Measurements from ENCODE around the gene BCL2L1.

The BCL2L1 gene

GRCh38 chr20:31691646-31692275 lies 30.9 kb downstream of the BCL2L1 start:
- no peak for DNase-seq (ENCODE audit: low spot score)

GRCh38 chr20:31690124-31690666 lies 32.5 kb downstream of the BCL2L1 start:
- no peak for DNase-seq (ENCODE audit: low spot score)

- DNase-seq (ENCODE audit: low spot score) = no peak
Observed at GRCh38 chr20:31689141-31689540, 33.5 kb downstream of the BCL2L1 start.

DNA sequence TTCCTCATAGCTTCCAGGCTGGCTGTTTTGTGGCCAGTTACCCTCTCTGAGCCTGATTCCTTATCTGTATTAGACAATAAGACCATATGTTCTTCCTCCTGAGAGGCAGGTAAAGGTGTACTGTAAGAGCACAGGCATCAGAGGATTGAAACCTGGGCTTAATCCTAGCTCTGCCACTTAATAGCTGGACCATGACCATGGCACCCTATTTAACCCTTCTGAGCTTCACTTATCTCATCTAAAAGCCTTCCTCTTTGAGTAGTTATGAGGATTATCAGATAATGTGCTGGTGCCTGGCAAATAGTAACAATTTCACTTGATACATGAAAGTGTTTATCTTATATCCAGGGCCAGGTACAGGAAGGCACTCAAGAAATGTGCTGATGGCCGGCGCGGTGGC lies 34.9 kb downstream of the BCL2L1 start:
- no peak for DNase-seq (ENCODE audit: low spot score)

DNA sequence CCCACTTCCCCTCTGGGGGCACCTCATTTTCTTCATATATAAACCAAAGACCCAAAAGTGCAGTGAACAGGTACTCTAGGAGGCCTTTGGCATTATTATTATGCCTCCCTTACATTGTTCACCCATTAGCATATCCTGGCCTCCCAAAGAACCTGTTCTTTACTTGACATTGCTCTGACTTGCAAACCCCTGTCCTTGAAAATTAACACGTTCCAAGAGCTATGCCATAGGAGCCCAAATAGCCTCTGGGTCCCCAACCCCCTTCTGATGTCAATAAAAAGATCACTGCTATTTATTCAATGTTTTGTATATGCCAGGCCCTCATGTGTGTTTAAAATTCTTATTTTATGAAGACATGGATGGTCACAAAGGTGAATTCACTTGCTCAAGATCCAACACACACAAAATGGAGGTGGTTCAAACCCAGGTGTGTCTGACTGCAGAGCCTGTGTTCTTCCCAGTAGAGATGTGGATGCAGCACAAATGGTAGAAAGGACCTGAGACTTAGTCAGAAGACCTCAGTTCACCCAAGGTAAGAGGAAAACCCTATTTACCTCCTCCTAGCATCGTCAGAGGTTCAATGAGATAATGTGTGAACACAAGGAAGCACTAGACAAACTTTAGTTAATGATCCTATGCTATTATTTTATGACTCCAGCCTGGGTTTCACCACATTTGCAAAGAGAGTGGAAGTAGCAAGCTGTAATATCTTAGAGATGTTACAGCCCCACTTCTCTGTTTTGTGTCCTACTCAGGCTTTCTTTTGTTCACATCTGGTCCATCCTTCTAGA lies 36.6 kb downstream of the BCL2L1 start:
- DNase-seq (ENCODE audit: low spot score) = no peak

DNA sequence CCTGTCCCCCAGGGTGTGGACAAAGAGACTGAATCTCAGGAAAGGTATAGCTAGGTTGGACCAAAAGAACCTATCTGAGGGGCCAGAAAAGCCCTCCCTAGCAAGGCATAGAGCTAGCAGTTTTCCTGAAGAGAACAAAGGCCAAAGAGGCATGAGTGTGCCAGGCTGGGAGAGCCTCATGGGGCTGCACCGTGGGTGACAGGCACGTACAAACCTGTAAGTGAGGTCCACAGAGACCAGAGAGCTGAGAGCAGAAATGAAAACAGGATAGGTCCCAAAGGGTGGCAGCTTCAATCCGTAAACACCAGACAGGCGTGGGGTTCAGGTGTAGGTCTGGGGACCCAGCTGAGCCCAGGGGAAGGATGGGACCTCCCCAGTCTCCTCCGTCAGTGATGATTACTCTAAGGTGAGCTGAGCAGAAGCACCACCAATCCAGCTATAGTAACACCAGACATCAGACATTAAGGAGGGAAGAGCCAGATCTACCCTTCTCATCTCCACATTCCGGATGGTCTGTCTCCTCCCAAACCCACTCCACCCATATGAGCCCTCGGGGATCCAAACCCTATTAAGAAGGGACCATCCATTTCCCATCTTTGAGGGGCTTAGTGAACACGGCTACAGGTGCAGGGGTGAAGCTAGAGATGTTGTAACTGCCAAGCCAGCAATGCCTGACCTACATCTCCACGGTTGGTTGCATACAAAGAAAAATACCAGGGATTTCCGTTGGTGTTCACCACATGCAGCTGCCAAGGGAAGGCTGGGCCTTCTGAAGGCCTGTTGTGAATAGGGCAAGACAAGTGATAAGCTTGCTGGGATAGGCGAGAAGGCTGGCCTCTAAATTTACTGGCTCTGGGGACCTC lies 38.3 kb downstream of the BCL2L1 start:
- no peak for DNase-seq (ENCODE audit: low spot score)

- no peak for DNase-seq (ENCODE audit: low spot score)
Observed at GRCh38 chr20:31682927-31683326, 39.7 kb downstream of the BCL2L1 start.

- DNase-seq (ENCODE audit: low spot score) = no peak
Observed at GRCh38 chr20:31682352-31682751, 40.3 kb downstream of the BCL2L1 start.

DNA sequence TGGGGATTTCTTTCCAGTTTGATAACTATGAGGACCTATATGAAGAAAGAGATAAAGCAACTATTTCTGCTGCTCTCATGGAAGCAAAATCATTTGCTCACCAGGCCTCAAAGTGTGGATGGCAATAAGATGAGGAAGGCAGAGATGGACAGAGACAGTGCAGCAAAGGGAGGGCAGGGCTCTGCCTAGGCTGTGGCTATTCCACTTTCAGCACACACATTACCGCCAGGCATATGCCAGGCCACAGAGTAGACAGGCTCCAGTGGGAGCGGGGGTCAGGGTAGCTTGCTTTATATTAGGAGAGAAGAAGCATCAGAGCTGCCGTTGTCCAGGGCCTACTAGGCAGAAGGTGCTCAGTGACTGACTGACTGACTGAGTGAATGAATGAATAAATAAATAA lies 40.9 kb downstream of the BCL2L1 start:
- no peak for DNase-seq (ENCODE audit: low spot score)

DNA sequence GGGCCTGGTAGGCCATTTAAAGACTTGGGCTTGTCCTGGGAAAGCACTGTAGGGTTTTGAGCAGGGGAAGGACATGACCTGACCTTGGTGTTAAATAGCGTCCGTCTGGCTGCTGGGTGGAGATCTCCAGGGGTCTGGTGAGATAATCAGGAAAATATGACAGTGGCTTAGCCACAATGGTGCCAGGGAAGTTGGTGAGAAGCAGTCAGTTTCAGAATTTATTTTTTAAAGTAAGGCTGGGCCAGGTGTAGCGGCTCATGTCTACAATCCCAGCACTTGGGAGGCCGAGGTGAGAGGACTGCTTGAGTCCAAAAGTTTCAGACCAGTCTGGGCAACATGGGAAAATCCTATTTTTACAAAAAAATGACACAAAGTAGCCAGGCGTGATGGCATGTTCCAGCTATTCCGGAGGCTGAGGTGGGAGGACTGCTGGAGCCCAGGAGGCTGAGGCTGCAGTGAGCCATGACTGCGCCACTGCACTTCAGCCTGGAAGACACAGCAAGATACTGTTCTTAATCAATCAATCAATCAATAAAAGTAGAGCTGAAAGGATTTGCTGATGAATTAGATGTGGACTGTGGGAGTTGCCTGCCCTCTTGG lies 41.4 kb downstream of the BCL2L1 start:
- DNase-seq (ENCODE audit: low spot score) = no peak

- DNase-seq (ENCODE audit: low spot score) = no peak
Observed at GRCh38 chr20:31680286-31681127, 42.2 kb downstream of the BCL2L1 start.

DNA sequence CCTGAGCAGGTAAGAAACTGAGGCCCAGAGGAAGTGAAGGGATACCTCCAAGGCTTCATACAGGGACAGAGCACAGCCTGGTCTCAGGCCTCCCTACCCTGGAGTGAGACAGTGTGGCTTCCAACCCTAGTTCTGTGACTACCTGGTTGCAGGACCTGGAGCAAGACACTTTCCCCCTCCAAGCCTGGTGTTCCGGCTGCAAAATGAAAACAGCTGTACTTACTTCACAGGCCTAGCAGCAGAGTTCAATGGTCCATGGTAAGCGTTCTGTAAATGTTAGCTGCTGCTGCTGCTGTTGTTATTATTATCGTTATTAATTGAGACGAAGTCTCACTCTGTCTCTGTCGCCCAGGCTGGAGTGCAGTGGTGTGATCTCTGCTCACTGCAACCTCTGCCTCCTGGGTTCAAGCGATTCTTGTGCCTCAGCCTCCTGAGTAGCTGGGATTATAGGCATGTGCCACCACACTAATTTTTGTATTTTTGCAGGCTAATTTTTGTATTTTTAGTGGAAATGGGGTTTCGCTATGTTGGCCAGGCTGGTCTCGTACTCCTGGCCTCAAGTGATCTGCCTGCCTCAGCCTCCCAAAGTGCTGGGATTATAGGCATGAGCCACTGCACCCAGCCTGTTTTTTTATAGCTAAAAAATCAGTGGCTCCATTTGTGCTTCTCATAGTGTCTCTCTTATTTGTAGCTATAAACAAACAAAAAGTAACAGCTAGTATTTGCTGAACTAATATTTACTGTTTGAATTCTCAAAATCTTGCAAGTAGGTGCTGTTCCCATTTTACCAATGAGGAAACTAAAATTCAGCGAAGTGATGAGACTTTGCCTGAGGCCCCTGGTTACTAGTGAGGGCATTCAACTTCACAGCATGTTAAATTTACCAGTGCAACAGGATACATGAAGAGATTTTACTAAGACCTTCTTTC lies 43.0 kb downstream of the BCL2L1 start:
- no peak for DNase-seq (ENCODE audit: low spot score)

GRCh38 chr20:31678389-31679356 lies 44.0 kb downstream of the BCL2L1 start:
- no peak for DNase-seq (ENCODE audit: low spot score)

DNA sequence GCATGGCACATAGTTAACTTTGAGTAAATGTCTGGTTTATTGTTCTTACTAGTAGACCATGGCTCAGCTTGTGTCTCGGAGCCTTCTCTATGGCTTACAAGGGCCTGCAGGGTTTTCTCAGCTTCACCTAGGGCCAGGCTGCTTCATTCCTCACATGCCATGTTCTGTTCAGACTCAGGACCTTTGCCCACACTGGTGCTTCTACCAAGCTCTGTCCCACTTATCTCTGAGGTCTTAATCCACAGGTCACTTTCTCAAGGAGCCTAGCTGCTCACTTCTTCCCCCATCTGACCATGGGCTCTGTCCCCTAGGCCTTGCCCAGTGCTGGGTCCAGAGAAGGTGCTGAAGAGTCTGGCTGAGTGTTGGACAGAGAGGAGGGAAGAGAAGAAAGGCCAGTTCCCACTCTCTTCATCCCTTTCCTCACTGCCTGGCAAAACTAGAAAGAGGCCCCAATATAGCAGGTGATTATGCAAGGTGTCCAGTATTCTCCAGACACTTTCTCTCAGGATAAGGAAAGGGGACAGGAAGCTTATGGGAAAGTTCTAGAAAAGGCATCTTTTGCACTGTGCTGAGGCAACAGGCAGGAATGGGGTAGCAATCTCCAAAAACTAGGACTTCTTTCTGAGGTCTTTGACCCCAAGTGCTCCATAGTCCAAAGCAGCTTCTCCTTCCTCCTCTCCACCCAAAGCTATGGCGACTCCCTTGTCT lies 45.0 kb downstream of the BCL2L1 start:
- DNase-seq (ENCODE audit: low spot score) = no peak

GRCh38 chr20:31676609-31676989 lies 46.1 kb downstream of the BCL2L1 start:
- DNase-seq (ENCODE audit: low spot score) = no peak

- no peak for DNase-seq (ENCODE audit: low spot score)
Observed at GRCh38 chr20:31675828-31676608, 46.6 kb downstream of the BCL2L1 start.

Measured in HuH-7 (cell line).